HG03342 (cell line): Measurements from ENCODE around the gene COL11A2.

Experiments used
- ATAC-seq: cut with Tn5 transposase; IDR thresholded peaks from one replicate; pipeline ENCODE4 v1.9.1; 2021; ENCODE audit warnings: mild to moderate bottlenecking, moderate library complexity; ENCODE audit not compliant: unreplicated experiment

The COL11A2 gene

GRCh38 chr6:33172688-33173534 lies 19.4 kb downstream of the COL11A2 start:
- ATAC-seq = no peak

GRCh38 chr6:33171880-33172687 lies 20.2 kb downstream of the COL11A2 start:
- no peak for ATAC-seq

- ATAC-seq = no peak
Observed at GRCh38 chr6:33171016-33171879, 21.0 kb downstream of the COL11A2 start.

- no peak for ATAC-seq
Observed at GRCh38 chr6:33170176-33171015, 21.9 kb downstream of the COL11A2 start.

- no peak for ATAC-seq
Observed at GRCh38 chr6:33169291-33170175, 22.7 kb downstream of the COL11A2 start.

GRCh38 chr6:33168639-33169038 lies 23.6 kb downstream of the COL11A2 start:
- ATAC-seq = no peak

GRCh38 chr6:33168284-33168601 lies 24.0 kb downstream of the COL11A2 start:
- ATAC-seq = no peak

GRCh38 chr6:33167374-33168283 lies 24.6 kb downstream of the COL11A2 start:
- ATAC-seq = no peak

- ATAC-seq = no peak
Observed at GRCh38 chr6:33166811-33167210, 25.5 kb downstream of the COL11A2 start.

- ATAC-seq = no peak
Observed at GRCh38 chr6:33166363-33166762, 25.9 kb downstream of the COL11A2 start.

GRCh38 chr6:33165581-33166258 lies 26.5 kb downstream of the COL11A2 start:
- ATAC-seq = no peak

- no peak for ATAC-seq
Observed at GRCh38 chr6:33164665-33165373, 27.4 kb downstream of the COL11A2 start.

GRCh38 chr6:33164176-33164575 lies 28.1 kb downstream of the COL11A2 start:
- no peak for ATAC-seq

GRCh38 chr6:33163540-33163939 lies 28.7 kb downstream of the COL11A2 start:
- no peak for ATAC-seq

- no peak for ATAC-seq
Observed at GRCh38 chr6:33161354-33162331, 30.6 kb downstream of the COL11A2 start.
